GM21423 (cell line): ENCODE measurements around the gene FCHSD2.
A peak's percentile ranks its signal among the peaks of the same experiment; 100 is the strongest.
"Not testable (repeated sequence)": the region's sequence is repeated elsewhere in the genome, so short reads cannot be mapped to it uniquely, and the experiment has no call there.

Experiments used
- ATAC-seq: cut with Tn5 transposase; IDR thresholded peaks from one replicate; pipeline ENCODE4 v1.9.1; 2021; ENCODE audit warnings: mild to moderate bottlenecking, moderate library complexity; ENCODE audit not compliant: unreplicated experiment

Gene FCHSD2

DNA sequence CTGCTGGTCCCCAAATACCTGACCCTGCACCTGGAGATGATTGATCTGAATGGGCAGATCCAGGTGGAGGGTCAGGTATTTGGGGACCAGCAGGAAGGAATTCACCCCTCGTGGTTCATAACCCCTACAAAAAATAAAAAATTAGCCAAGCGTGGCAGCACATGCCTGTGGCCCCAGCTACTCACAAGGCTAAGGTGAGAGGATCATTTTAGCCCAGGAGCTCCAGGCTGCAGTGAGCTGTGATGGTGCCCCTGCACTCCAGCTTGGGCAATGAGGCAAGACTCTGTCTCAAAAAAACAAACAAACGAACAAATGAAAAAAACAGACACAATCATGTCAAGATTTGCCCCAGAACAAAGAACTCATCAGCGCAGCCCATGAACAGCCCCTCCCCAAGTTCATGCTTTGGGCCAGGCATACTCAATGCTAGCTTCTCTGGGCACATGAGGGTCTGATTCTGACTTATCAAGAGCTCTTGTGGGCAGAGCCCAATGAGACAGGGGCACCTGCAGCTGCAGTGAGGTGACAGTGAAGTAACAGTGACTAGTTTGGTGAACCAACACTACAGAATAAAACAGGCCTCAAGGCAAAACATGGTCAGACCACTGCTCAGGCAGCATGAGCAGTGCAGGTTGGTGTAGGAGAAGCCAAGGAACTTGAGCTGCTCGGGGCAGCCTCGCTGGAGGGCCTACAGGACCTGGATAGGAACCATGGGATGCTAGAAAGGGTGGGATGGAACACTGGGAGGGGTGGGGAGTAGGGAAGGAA lies 10.2 kb upstream of the FCHSD2 start:
- peak; percentile 11 for ATAC-seq

- no peak for ATAC-seq
Observed at GRCh38 chr11:73151416-73151815, 9.3 kb upstream of the FCHSD2 start.

- ATAC-seq: no peak
Observed at GRCh38 chr11:73149105-73149504, 7.0 kb upstream of the FCHSD2 start.

DNA sequence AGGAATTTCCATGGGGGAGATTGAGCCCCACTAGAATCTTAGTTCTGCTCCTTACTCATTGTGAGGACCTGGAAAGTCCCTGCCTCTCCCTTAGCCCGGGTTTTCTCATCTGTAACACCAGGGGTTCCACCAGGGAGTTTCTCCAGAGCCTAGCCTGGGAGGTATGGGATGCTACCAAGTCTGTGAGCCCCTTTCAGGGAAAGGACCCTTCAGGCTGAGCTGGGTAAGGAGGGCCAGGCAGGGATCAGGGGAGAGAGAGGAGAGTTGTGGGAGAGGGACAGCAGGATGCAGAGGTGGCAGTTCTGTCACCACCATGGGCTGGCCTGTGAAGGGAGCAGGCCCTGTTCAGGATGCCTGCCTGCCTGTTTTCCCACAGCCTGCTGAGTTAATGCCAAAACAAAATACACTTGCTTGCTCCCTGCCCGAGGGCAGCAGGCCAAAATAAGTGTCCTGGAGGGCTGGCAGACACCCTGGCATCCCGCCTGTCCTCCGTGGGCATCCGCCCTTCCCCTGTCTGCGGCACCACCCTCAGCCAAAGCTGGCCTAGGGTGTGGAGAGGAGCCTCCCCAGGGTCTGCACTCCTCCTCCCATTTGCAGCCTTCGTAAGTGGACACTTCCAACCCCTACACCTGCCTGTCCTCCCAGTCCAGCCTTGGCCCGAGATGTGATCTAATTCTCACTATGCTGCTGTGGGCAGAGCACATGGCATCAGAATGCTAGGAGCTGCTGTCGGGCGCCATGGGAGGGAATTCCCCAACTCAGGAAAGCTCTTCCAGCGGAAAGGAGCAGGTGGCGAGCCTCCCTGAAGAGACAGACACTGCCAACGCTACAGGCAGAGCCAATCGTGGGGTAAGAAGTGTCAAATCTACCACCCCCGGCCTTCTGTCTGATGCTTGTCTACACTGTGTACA lies 5.9 kb upstream of the FCHSD2 start:
- no peak for ATAC-seq

- no peak for ATAC-seq
Observed at GRCh38 chr11:73145986-73146575, 4.0 kb upstream of the FCHSD2 start.

- no peak for ATAC-seq
Observed at GRCh38 chr11:73143126-73143838, 1.2 kb upstream of the FCHSD2 start.

- peak; percentile 10 for ATAC-seq
Observed at GRCh38 chr11:73141309-73142127, 600 bp downstream of the FCHSD2 start.

DNA sequence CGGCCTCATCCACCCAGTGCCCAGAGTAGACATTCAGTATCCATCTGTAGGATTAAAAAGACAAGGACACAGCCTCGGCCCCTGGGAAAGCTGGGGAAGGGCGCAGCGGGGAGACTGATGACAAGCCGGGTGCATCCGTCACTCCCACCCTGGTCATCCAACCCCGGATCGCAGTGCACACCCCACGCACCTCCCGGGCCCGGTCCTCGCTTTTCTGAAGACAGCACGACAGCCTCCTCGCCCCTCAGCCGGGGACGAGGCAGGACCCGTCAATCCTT lies 1.1 kb downstream of the FCHSD2 start:
- no peak for ATAC-seq

DNA sequence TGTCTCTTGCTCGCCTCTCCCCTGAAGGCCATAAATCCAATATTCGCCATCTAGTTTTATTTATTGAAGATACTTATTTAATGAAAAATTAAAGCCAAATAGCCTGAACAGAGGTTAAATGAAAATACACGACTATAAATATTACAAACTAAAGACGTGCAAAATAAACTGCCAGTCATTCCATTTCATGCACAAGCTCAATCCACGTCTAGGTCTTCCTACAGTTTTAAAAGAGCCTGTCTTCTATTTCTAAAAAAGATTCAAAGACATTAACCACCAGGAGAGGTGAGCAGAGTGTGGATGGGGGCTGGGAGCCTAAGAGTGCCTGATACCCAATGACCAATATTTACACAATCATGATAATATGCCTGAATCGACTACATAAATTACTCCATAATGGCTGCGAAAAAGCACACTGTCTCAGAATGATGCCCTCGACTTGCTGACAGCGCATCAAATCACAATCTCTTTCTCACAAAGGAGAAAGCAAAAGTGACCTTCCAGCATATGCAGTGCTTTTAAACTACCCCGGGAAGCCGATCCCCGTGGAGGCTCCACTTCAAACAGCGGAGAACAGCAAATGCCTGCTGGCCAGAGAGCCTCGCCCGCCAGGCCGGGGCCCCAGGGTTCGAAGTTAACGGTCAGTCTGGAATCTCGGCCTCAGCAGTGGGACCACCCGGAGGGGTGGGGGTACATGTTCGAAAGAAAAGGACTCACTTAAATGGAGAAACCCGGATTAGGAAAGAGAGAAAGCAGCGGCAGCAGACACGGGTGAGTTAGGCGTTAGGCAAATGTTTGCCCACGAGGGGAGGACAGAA lies 1.7 kb downstream of the FCHSD2 start:
- no peak for ATAC-seq

- ATAC-seq: no peak
Observed at GRCh38 chr11:73139476-73140198, 2.5 kb downstream of the FCHSD2 start.

- no peak for ATAC-seq
Observed at GRCh38 chr11:73137944-73138274, 4.2 kb downstream of the FCHSD2 start.

DNA sequence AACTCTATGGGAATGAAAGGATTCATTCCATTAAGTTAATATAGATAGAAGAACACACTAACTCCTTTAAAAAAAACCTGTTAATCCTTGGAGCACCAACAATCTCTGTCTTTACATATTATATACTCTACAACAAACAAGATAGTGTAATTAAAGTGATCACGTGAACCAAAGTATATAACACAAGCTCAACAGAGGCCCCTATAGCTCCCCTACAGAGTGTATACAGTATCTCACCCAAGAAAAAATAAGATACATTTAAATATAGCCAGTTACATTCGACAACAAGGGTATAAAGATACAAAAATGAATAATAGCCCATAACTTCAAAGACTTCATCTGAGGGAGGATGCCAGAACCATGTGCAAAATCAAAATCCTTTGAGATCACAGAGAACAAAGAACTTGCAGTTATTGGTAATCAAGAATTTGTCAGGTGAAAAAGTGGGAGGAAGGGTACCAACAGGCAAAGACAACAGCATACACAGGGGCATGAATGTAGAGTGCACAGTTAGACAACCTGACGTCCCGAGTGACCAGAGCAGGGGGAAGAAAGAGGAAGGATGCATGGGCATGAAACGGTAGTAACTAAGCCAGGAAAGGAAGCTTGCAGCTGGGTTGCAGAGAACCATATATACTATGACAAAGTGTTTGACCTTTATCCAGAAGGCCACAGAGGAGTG lies 4.7 kb downstream of the FCHSD2 start:
- ATAC-seq: no peak

DNA sequence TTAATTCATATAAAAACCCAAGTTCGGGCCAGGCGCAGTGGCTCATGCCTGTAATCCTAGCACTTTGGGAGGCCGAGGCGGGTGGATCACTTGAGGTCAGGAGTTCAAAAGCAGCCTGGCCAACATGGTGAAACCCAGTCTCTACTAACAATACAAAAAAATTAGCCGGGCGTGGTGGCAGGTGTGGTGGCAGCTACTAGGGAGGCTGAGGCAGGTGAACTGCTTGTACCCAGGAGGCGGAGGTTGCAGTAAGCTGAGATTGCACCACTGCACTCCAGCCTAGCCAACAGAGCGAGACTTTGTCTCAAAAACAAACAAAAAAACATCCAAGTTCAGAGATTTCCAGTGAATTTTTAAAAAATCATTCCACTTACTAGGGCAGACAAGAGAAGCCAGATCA lies 5.4 kb downstream of the FCHSD2 start:
- not testable (repeated sequence) for ATAC-seq

DNA sequence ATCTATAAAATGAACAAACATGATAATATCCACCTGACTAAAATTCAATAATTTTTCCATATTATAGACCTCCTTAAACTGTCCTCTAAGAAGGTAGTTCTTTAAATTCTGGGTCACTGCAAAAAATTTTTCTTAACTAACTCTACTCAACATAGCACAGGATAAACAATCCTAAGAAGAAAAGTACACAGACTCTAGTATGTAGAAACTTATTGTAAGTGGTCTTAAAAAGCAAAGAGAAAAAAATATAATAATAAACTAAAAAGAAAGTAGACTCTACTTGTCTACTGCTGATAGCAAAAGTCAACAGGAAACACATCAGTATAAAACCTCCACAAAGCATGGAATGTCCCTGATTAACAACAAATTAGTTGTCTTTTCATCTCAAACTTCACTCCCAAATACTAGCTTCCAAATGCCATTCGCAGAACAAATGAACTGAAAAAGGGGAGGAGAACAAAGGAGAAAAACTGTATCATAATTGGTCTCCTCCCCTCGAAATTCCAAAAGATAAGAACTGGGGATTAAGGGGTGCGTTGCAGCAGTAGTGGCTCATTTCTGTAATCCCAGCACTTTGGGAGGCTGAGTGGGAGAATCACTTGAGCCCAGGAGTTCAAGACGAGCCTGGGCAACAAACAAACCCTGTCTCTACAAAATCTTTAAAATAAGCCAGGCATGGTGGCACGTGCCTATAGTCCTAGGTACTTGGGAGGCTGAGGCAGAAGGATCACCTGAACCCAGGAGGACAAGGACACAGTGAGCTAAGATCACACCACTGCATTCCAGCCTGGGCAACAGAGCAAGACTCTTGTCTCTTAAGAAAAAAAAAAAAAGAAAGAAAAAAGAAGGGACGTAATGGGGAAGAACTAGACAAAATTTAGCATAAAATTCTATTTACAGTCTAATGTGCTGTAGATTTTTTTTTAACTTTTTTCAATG lies 6.5 kb downstream of the FCHSD2 start:
- ATAC-seq: no peak

DNA sequence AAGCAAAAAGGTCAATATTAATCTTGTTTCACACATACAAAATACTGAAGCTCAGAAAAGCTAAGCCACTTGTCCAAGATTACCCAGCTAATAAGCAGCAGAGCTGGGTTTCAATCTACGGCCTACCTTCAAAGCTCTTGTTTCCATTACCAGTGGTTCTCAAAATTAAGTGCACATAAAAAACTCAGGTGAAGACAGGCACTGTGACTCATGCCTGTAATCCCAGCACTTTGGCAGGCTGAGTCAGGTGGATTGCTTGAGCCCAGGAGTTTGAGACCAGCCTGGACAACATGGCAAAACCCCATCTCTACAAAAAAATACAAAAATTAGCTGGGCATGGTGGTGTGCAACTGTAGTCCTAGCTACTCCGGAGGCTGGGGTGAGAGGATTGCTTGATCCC lies 9.8 kb downstream of the FCHSD2 start:
- not testable (repeated sequence) for ATAC-seq

DNA sequence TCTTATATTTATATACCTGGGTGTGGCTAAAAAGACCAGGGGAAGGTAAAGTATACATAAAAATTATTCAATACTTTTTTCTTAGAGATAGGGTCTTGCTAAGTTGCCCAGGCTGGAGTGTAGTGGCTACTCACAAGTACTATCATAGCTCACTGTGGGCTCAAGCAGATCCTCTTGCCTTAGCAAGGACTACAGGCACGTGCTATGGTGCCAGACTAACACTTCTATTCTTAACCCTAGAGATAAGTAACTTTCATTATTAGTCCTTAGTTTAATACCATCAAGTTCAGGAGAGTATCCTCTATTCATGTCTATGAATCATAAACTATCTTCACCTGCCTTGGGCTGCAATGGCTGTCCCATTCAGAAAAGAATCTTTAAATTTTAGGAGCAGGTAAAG lies 11.9 kb downstream of the FCHSD2 start:
- ATAC-seq: no peak

GRCh38 chr11:73129198-73129597 lies 12.9 kb downstream of the FCHSD2 start:
- ATAC-seq: no peak
